GM21723 (cell line): Measurements from ENCODE around the gene PRKD1.

Experiments used
- ATAC-seq: cut with Tn5 transposase; IDR thresholded peaks from one replicate; pipeline ENCODE4 v1.9.1; 2021; ENCODE audit warnings: mild to moderate bottlenecking, moderate library complexity; ENCODE audit not compliant: unreplicated experiment

PRKD1 gene

DNA sequence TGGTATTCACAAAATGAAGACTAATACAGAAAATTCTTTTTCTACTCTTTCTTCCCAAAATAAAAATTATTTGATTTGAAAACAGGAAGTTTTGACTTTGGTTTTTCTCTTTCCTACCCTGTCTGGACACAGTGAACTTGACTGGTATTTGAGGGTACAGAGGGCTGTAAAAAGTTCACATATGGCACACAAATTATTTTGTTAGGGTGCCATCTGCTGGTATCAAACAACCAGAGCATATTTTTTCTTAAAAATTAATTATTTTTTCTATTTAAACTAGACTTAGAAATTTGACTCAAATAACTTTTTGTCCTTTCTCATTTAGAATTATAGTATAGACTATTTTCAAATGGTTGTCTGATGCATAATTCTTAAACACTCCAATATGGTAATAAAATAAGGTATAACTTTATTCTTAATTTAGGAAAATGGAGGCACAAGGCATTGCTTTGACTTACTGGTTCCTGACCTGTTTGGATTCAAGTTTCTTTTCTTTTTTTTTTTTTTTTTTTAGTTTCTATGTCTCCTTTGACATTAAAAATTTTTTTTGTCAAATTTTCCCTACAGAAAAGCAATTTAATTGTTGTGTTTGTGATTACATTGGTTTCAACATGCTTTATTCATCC lies 390.6 kb downstream of the PRKD1 start:
- ATAC-seq, result no peak

DNA sequence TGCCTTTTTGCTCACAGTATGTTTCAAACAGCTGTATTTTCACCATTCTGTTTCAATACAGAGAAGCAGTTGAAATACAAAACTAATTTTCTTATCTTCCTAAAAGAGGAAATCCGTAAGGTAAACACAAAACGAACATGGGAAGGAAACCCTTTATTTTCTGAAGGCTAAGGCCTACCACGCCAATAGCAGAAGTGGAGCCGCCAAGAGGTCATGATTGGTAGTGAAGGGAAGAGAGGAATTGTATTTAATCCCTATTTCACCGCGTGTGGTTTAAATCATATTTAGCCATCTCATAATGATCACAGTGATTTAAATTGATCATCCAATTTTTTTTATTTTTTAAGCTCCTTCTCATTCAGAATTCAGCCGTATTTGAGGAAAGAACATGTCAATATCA lies 398.2 kb downstream of the PRKD1 start:
- no peak for ATAC-seq

GRCh38 chr14:29528889-29529288 lies 398.8 kb downstream of the PRKD1 start:
- ATAC-seq, result no peak

- no peak for ATAC-seq
Observed at GRCh38 chr14:29527286-29527685, 400.4 kb downstream of the PRKD1 start.
